Stimulated activated CD8-positive, alpha-beta memory T cell treated with anti-CD3 and anti-CD28 coated beads, Interleukin-15, amount 100 ng/mL, for 48 hours (primary cell): ENCODE data around the gene BRD3.
"Not testable (repeated sequence)": the region's sequence is repeated elsewhere in the genome, so short reads cannot be mapped to it uniquely, and the experiment has no call there.

Source experiments
- DNase-seq, 2 donors: peaks; one replicate each; pipeline ENCODE4 v3.0.0-alpha.2; 2020; ENCODE audit warnings: low read depth in 2 of 2

The BRD3 gene

DNA sequence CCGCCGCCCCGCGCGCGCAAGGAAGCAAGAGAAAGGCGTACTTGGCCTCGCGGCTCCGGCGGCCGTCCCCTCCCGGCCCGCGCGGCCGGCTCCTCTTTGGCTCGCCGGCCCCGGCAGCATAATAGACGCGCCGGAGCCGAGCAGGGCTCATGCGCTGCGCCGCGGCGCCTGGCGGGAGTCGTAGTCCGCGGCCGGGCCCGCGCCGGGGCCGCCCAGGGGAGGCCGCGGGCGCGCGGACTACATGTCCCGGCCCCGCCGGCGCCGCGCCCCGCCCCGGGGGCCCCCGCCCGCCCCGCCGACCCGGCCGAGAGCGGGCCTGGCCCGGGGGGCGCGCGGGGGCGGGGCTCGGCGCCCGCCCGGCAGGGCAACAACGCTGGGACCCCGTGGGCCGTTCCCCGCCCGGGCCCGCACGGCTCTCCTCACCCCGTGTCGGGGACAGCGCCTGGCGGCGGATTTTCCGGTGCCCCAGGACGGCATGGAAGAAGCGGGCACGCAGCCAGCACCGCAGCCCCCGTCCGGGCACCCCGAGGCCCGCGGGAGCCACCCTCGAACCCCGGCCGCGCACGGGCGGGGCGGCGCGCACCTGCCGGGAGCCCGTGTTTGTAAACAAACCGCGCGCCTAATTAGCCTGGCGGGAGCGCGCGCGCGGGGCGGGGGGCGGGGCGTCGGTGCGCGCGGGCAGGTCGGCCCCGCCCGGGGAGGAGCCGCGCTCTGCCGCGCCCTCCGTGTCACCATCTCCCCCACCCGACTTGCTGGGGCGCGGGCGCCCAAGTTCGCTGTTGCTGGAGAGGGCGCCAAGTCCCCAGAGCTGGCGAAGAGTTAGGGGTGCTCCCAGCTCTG, at the start of gene BRD3:
TSS of gene BRD3 (minus strand) at position 123 of the 840 bp plus-strand sequence. CDS start 14,549 bp downstream, outside the sequence.
- DNase-seq = peak; percentile 80

DNA sequence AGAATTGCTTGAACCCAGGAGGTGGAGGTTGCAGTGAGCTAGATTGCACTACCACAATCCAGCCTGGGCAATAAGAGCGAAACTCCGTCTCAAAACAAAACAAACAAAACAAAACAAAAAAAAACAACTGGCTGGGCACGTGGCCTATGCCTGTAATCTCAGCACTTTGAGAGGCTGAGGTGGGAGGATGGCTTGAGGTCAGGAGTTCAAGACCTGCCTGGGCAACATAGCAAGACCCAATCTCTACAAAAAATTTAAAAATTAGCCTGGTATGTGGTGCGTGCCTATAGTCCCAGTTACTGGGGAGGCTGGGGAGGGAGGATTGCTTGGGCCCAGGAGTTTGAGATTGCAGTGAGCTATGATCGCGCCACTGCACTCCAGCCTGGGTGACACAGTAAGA, 44.7 kb upstream of the BRD3 start:
- DNase-seq = no peak

DNA sequence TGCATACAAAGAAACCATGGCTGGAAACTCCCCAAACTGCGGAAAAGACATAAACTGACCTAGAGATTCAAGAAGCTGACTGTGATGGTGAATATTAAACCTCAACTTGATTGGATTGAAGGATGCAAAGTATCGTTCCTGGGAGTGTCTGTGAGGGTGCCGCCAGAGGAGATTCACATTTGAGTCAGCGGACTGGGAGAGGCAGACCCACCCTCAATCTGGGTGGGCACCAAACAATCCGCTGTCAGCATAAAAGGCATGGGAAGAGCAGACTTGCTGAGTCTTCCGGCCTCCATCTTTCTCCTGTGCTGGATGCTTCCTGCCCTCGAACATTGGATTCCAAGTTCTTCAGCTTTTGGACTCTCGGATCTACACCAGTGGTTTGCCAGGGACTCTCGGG, 43.2 kb upstream of the BRD3 start:
- DNase-seq = no peak

DNA sequence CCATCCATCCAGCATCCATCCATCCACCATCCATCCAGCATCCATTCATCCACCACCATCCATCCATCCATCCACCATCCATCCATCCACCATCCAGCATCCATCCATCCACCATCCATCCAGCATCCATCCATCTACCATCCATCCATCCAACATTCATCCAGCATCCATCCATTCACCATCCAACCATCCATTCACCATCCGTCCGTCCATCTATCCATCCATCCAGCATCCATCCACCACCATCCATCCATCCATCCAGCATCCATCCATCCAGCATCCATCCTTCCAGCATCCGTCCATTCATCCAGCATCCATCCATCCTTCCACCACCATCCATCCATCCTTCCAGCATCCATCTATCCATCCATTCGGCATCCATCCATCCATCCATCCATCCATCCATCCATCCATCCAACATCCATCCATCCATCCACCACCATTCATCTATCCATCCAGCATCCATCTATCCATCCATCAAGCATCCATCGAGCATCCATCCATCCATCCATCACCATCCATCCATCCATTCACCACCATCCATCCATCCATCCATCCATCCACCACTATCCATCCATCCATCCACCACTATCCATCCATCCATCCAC, 35.7 kb upstream of the BRD3 start:
- DNase-seq = no peak

DNA sequence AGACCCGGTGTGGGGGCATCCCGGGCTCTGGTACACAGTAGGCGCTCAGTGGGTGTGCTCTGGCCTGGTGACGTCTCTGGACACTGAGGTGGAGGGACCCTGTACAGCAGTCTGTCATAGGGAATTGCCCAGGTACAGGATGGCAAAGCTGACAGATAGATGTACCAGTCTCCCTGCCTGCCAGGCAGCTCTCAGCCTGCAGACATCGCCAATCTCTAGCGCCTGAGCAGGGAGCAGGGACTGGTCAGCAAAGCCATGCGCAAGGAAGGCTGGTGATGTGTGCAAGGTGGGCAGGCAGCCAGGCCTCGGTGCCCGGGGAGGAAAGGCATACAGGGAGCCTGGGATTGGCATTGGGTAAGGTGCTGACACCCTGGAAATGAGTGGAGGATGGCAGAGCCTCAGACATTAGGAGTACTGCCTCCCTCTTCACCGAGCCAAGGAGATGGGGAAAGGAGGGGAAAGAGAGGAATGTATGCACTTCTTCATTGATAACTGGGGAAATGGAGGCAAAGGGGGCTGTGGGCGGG, 33.9 kb upstream of the BRD3 start:
- DNase-seq = no peak

DNA sequence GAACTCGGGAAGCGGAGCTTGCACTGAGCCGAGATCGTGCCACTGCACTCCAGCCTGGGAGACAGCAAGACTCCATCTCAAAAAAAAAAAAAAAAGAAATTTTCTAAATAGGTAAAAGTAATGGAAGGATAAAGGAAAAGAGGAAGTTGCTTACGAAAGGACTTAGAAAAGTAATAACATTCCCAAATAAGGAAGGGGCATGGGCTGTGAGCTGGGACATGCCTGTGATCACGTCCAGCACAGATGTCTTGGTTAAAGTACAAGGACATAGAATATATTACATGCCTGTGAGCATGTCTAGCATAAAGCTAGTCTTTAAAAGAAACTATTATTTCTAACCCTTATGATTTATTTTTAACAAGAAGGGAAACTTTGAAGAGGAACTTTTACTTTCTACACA, 33.3 kb upstream of the BRD3 start:
- not testable (repeated sequence) for DNase-seq

DNA sequence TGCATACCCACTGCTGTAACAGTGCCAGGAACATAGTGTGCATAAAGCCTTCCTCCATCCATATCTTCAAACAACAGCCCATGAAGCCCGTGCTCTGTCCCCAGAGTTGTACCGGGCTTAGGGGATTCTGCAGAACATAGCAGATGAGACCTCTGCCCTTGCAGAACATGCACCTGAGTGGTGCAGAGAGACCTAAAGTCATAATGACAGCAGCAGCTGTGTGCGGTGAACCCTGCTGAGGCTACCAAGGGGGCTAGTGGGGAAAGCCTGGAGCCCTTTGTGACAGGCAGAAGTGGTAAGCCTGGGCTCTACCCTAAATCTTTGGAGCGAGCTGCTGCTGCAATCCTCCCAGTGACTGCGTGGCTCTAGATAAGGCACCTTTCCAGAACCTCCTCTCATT, 32.2 kb upstream of the BRD3 start:
- DNase-seq = no peak

DNA sequence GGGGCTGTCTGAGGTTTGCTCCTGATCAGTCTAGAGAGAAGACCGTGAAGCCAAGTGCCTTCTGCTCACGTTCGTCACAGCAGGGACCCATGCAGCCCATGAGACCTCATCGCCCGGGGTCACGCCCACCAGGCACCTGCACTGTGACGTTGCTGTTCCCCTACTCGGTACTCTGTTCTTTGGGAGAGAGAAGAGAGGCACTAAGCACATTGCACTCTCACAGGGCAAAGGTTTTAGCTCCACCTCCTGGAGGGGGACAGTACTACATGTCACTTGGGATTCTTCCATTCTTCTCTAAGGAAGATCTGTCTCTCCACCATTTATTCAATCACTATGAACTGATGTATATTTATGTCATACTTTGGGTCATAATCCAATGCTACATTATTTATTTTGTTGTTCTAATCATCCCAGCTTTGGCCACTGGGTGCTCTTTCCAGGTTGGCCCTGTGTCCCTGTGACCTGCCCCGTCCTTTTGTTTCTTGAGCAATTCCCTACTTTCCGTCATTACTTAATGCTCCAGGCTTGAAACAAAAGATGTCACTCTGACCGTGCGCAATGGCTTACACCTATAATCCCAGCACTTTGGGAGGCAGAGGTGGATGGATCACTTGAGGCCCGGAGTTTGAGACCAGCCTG, 31.4 kb upstream of the BRD3 start:
- DNase-seq = peak; percentile 5 to 14

DNA sequence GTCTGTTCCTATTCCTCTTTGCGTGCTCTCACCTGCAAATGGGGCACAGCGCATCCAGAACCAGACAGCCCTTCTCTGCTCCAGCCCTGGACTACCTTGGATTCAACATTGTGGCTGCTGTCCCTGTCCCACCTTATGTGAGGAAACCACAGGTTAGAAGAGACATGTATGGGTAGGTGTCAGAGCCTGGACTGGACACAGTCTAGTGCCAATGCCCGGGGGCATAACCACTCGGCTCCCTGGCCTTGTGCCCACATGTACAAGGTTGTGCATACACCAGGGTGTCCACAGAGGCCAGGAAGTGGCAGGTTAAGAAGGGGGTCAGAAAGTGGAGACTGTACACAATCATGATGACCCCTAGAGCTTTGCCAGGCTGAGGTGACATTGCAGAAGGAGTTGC, 22.1 kb upstream of the BRD3 start:
- DNase-seq = no peak

DNA sequence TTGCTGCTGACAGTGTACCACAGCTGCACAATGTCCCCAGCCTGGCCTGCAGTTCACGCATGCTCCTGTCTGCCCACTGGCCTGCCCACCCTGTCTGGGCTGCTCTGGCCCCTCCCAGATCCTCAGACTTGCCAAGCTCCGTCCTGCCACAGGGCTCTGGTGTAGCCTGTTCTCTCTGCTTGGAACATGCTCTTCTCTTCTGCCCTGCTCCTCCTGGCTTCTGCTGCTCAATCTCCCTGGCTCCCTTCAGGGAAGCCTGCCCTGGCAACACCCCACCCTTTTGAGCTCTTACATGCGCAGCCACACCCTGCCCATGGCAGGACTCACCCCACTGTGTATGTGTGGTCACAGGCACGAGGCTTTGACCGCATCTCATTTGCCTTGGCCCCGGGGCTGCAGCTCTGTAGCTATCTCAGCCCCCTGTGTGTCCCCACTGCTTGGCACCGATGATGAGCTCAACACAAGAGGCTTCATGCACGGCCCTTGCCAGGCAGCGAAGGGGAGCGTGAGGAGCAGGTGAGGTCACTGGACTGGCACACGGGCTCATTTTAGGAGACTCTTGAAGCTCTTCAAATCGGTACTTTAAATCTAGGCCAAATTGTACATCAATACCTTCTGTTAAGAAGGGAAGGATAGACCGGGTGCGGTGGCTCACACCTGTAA, 20.4 kb upstream of the BRD3 start:
- DNase-seq = no peak

DNA sequence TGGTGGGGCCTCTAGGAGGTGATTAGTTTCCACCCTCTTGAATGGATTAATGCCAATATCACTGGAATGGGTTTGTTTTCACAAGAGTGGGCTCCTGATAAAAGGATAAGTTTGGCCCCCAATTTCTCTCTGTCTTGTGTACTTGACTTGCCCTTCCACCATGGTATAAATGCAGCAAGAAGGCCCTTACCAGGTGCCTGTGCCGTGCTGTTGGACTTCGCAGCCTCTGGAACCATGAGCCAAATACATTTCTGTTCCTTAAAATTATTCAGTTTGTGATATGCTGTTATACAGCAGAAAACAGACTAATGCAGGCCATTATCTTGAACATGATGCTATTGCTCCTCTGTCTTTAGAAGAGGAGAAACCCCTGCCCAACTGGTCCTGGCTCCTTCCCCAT, 17.8 kb upstream of the BRD3 start:
- no peak for DNase-seq

DNA sequence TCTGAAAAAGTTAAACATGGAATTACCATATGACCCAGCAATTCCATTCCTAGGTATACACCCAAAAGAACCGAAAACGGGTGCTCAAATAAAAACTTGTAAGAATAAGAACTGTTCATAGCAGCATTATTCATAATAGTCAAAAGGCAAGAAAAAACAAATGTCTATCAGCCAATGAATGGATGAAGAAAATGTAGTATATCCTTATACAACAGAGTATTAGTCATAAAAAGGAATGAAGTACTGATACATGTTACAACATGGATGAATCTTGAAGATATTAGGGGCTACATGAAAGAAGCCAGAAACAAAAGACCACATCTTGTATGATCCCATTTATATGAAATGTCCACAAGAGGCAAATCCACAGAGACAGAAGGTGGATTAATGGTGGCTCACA, 15.6 kb upstream of the BRD3 start:
- no peak for DNase-seq

DNA sequence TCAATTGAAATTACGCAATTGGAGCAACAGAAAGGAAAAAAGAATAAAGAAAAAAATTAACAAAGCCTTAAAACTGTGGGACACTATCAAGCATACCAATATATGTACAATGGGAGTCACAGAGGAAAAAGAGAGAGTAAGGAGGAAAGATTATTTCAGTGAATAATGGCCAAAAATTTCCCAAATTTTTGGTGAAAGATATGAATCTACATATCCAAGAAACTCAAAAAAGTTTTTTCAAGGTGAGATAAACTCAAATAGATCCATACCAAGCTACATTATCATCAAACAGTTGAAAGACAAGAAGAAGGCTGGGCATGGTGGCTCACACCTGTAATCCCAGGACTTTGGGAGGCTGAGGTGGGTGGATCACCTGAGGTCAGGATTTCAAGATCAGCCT, 8.8 kb upstream of the BRD3 start:
- DNase-seq = no peak

DNA sequence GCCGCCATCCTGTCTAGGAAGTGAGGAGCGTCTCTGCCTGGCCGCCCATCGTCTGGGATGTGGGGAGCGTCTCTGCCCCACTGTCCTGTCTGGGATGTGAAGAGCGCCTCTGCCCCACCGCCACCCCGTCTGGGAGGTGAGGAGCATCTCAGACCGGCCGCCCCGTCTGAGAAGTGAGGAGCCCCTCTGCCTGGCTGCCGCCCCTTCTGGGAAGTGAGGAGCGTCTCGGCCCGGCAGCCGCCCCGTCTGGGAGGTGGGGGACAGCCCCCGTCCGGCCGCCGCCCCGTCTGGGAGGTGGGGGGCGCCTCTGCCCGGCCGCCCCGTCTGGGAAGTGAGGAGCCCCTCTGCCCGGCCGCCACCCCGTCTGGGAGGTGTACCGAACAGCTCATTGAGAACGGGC, 7.9 kb upstream of the BRD3 start:
- DNase-seq = not testable (repeated sequence)

DNA sequence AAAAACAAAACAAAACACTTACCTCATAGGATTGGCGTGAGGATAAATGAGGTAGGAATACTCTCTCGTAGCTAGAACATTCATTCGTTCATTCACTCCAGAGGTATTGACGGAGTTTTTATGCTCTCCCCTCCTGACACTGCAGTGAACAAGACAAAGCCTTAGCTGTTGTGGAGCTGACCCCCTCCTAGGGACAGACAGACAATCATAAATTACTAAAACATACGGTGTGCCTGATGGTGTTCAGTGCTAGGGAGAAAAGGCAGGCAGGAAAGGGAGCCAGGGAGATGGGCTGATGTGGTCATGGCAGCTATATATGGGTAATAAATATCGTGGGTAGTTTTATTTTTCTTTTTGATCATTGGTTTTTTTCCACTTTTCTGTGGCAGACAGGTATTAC, 5.7 kb upstream of the BRD3 start:
- DNase-seq = no peak

DNA sequence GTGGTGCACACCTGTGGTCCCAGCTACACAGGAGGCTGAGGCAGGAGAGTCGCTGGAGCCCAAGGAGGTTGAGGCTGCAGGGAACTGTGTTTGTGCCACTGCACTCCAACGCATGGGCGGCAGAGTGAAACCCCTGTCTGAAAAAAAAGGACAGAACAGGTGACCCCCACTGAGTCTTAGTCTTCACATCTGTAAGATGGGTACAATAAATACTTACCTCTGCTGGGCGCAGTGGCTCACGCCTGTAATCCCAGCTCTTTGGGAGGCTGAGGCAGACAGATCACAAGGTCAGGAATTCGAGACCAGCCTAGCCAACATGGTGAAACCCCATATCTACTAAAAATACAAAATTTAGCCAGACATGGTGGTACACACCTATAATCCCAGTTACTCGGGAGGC, 4.9 kb upstream of the BRD3 start:
- DNase-seq = not testable (repeated sequence)

DNA sequence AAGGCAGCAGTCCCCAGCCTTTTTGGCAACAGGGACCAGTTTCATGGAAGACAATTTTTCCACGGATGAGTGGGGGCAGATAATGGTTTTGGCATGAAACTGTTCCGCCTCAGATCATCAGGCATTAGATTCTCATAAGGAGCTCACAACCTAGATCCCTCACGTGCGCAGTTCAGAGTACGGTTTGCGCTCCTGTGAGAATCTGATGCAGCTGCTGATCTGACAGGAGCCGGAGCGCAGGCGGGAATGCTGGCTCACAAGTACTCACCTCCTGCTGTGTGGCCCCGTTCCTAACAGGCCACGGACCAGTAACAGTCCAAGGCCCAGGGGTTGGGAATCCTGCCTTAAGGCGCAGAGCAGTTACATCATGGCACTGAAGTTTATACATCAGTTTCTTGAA, 3.3 kb upstream of the BRD3 start:
- no peak for DNase-seq

DNA sequence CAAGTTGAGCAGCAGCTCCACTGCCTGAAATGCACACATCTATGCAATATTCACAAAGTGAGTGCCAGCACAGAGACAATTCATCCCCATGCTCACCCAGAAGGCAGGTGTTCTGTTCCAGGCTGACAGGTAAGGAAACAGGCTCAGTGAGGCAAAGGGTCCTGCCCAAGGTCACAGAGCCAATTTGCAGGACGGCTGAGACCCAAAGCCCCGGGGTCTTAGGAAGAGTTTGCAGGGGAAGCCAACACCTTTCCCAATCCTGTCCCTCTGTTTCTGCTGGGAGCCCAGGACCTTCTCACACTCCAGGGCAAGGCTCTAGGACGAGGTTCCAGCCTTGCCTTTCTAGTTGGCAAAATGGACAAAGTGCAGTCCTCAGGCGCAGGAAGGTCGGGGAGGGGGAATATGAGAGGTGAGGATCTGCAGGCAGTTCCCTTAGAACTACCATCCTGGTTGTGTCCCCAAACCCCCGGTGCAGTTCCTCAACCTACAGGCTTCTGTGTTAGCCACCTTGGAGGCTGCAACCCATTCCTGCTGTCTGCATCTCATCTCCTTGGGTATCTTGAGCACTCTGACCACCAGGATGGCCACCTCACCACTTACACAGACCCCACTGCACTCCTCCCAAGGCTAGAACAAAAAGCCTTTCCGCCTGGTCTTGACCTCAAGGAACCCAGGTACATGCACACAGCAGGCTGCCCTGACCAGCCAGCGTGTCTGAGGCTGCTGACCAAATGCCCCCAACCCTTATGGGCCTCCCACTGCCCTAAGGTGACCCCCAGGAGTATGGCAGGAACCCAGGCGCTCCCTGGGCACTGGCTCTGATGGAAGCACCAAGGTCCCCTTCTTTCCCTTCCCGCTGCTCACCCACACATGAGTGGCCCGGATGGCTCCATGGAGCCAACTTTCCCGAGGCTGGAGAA, 1.9 kb upstream of the BRD3 start:
- DNase-seq = no peak

DNA sequence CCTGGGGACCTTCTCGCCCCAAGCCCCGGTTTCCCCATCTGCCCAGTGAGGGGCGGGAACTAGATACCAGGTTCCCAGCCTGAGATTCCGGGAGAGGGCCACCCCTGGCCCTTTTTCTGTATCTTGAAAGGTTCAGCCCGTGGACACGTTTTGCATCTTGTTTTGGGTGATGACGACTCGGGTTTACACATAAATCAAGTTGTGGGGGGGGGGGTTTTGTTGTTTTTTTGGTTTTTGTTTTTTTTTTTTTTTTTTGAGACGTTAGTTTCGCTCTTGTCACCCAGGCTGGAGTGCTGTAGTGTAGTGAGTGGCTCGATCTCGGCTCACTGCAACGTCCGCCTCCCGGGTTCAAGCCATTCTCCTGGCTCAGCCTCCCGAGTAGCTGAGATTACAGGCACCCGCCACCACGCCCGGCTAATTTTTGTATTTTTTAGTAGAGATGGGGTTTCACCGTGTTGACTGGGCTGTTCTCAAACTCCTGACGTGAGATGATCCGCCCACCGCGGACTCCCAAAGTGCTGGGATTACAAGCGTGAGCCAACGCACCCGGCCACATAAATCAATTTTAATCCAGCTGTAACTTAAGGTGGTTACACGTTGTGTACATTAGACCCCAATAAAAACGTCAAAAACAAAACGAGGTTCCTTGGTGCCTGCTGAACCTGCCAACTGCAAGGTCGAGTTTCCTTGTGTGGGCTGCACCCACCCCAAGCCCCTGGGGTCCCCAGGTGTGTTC, 1.1 kb upstream of the BRD3 start:
- DNase-seq = no peak
